ENCODE results near the gene FXR2.

The FXR2 gene

DNA sequence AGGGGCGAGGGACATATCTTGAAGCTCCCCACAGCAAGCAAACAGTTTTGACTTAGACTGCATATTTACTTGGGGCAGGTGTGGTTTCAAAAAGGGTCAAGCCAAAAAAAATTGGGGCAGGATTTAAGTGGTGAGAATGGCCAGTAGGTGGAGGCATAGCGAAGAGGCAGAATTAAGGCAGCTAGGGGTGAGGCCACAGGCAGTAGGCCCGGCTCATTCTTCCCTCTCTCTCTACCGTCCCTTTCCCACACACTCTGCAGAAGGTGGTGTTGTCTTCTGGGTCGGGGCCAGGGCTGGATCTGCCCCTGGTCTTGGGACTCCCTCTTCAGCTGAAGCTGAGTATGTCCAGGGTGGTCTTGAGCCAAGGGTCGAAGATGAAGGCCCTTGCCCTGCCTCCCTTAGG, 17.8 kb upstream of the FXR2 start:
- DNase-seq (ENCODE audit: extremely low read depth, insufficient read length): no peak
- TF ChIP-seq, protein P1, sequence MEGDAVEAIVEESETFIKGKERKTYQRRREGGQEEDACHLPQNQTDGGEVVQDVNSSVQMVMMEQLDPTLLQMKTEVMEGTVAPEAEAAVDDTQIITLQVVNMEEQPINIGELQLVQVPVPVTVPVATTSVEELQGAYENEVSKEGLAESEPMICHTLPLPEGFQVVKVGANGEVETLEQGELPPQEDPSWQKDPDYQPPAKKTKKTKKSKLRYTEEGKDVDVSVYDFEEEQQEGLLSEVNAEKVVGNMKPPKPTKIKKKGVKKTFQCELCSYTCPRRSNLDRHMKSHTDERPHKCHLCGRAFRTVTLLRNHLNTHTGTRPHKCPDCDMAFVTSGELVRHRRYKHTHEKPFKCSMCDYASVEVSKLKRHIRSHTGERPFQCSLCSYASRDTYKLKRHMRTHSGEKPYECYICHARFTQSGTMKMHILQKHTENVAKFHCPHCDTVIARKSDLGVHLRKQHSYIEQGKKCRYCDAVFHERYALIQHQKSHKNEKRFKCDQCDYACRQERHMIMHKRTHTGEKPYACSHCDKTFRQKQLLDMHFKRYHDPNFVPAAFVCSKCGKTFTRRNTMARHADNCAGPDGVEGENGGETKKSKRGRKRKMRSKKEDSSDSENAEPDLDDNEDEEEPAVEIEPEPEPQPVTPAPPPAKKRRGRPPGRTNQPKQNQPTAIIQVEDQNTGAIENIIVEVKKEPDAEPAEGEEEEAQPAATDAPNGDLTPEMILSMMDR (IDR thresholded peaks at IDR 0.05; ENCODE audit: insufficient read depth, low read length, poor library complexity, severe bottlenecking): peak; percentile 75
- H3K27me3 ChIP-seq (replicated peaks; ENCODE audit: control insufficient read depth, insufficient read depth, low read length): no peaks in the 10 kb centered on the region
- no peak overlapping the region for H3K4me3 ChIP-seq (replicated peaks; ENCODE audit: low read depth, low read length)
- no peaks in the 10 kb centered on the region for H3K36me3 ChIP-seq (ENCODE audit: control insufficient read depth, insufficient read depth, low read length)

DNA sequence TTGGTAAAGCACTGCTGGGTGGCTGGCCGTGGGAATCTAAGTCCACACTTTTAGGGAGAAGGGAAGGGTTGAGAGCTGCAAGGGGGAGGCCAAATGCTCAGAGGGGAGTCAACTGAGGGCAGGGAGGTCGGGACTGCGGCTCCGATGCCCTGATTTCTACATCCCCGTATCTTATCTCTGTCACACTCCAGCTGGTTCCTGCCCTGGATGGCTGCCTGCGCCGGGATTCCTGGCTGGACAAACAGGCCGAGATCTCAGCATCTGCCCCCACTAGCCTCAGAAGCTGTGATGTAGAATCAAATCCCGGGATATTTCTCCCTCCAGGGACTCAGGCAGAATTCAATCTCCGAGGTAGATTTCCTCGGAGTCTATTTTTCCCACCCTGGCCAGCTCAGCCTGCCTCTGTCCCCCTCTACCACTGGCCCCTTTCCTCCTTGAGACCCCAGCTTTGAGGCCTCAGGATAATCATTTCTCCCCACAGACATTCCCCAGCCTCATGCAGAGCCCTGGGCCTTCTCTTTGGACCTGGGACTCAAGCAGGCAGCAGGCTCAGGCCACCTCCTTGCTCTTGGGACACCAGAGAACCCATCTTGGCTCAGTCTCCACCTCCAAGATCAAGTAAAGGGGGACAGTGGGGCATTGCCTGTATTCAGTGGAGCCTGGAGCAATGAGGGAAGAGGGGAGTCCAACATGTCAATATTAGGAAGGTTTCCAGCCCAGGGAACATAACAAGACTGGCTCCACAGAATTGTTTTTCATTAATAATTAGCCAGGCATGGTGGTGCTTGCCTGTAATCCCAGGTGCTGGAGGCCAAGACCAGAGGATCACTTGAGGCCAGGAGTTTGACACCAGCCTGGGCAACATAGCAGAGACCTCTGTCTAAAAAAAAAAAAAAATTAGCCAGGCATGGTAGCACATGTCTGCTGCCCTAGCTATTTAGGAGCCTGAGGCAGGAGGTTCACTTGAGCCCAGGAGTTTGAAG, 17.0 kb upstream of the FXR2 start:
- no peaks in the 10 kb centered on the region for H3K36me3 ChIP-seq (ENCODE audit: control insufficient read depth, insufficient read depth, low read length)
- DNase-seq (ENCODE audit: extremely low read depth, insufficient read length): no peak
- TF ChIP-seq, protein P1 (IDR thresholded peaks at IDR 0.05; ENCODE audit: insufficient read depth, low read length, poor library complexity, severe bottlenecking): no peak
- H3K27me3 ChIP-seq (replicated peaks; ENCODE audit: control insufficient read depth, insufficient read depth, low read length): no peaks in the 10 kb centered on the region
- no peak overlapping the region for H3K4me3 ChIP-seq (replicated peaks; ENCODE audit: low read depth, low read length)

DNA sequence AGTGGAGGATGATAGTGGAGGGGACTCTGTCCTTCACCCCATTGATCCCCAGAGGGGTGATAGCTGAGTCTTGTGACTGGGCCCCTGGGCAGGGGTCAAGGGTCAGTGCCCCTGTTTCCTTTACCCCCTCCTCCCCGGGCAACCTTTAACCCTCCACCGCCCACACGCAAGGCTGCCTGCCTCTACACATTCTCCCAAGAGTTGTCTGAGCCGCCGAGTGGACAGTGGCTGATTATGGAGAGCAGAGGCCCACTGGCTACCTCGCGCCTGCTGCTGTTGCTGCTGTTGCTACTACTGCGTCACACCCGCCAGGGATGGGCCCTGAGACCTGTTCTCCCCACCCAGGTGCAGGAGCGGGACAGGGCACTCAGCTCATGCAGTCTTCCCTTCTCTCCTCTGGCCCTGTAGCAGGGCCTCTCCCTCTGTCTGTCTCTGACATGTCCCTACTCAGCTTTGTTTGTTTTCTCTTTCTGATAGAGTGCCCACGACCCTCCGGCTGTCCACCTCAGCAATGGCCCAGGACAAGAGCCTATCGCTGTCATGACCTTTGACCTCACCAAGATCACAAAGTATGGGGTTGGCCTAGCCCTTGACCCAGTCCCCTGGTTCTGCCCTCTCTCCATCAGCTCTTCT, 15.4 kb upstream of the FXR2 start, which contains the start of gene SHBG:
SHBG (plus strand) TSS at position 197 of the 633 bp plus-strand sequence; CDS start at position 235, 38 bp downstream.
- Histone ChIP-seq H3K36me3 (ENCODE audit: control insufficient read depth, insufficient read depth, low read length) (no peaks in the 10 kb centered on the region; the same call in 1 of the 2 replicates), H3K4me3 (replicated peaks; ENCODE audit: low read depth, low read length) (no peak within 1 kb of the TSS), H3K27me3 (replicated peaks; ENCODE audit: control insufficient read depth, insufficient read depth, low read length) (no peaks in the 10 kb centered on the region)
- DNase-seq (ENCODE audit: extremely low read depth, insufficient read length): no peak
- TF ChIP-seq, protein P1 (IDR thresholded peaks at IDR 0.05; ENCODE audit: insufficient read depth, low read length, poor library complexity, severe bottlenecking): no peak

DNA sequence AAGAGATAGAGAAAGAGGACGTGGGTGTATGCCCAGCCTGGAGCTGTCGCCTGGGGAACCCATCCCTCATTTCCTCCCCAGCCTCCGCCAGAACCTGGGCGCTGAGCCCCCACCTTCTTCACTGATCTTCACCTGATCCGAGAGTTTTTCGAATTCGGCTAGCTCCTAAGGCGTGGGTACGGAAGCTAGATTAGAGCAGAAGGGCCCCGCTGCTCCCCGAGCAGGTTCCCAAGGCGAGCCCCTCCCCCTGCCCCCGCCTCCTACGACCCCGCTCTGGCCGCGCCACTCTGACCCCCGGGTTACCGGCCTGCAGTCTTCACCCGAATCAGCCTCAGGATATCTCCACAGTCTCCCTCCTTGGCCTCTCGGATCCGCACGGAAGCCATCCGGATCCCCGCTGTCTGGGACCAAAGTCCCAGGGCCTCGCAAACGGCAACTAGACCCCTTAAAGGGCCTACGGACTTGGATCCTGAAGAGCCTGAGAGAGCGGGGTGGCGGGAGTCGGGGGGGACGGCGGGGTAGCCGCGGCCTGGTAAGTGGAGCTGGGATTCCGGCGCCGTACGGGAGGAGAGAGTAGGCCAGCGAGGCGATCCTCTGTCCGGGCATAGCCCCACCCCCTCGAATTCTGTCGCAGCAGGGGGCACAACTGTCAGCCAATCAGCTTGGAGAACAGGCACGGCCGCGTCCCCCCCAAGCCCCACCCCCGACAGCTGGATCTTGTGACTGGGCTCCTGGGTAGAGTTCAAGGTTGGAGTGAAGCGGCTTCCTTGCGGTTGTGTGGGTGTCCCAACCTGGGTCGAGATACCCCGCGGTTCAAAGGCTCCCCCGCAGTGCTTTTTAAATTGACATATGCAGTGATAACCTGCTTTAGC, 12.8 kb upstream of the FXR2 start, which contains the start of gene SAT2:
SAT2 (minus strand) TSS at position 572 of the 872 bp plus-strand sequence; CDS start at position 386, 186 bp downstream.
- Histone ChIP-seq H3K27me3 (replicated peaks; ENCODE audit: control insufficient read depth, insufficient read depth, low read length) (no peaks in the 10 kb centered on the region), H3K36me3 (ENCODE audit: control insufficient read depth, insufficient read depth, low read length) (no peaks in the 10 kb centered on the region; the same call in 1 of the 2 replicates), H3K4me3 (replicated peaks; ENCODE audit: low read depth, low read length) (peak within 1 kb of the TSS; percentile 94)
- peak; percentile 91 for DNase-seq (ENCODE audit: extremely low read depth, insufficient read length)
- TF ChIP-seq, protein P1 (IDR thresholded peaks at IDR 0.05; ENCODE audit: insufficient read depth, low read length, poor library complexity, severe bottlenecking): no peak

DNA sequence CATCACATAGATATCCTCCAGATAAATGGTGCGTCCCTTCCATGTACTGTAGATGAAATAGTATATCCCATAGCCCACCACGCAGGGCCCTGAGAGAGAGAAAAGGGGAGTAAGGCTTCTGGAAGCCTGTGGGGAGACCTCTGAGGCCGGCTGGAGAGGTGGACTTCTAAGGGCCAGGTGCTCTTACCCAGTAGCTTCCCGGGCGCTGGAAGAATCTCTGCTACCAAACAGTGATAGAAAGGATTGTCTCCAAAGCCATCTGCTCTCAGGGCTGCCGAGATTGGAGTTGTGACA, 12.2 kb upstream of the FXR2 start:
- Histone ChIP-seq H3K36me3 (ENCODE audit: control insufficient read depth, insufficient read depth, low read length) (no peaks in the 10 kb centered on the region; the same call in 1 of the 2 replicates), H3K4me3 (replicated peaks; ENCODE audit: low read depth, low read length) (peak overlapping the region; percentile 94), H3K27me3 (replicated peaks; ENCODE audit: control insufficient read depth, insufficient read depth, low read length) (no peaks in the 10 kb centered on the region)
- TF ChIP-seq, protein P1 (IDR thresholded peaks at IDR 0.05; ENCODE audit: insufficient read depth, low read length, poor library complexity, severe bottlenecking): no peak
- no peak for DNase-seq (ENCODE audit: extremely low read depth, insufficient read length)
